Psoas muscle (tissue), 8 donors: ENCODE results near the gene TMEFF1. TPM values are rescaled to one million over a fixed set of nuclear protein-coding genes. Genes with fewer than 3 reads are reported as not detected.

Source experiments
- ATAC-seq, 4 donors: fragments of 200-7000 bp; cut with Tn5 transposase; one replicate each; pipeline ENCODE4 v1.9.1; 2020; ENCODE audit warnings: moderate library complexity in 3 of 4, mild to moderate bottlenecking in 2 of 4
- DNase-seq, 2 donors: peaks; one replicate each; pipeline ENCODE4 v3.0.0-alpha.2; 2020
- H3K27ac ChIP-seq: fragments of 200-600 bp; one replicate; pipeline ENCODE4 v1.8.0; 2022
- H3K27me3 ChIP-seq, 3 donors: fragments of 200-600 bp in 1 of 3; one replicate each; pipeline versions ENCODE4 v1.6.1 to v1.8.0; 2013 to 2022; ENCODE audit warnings: low read length in 2 of 3, mild to moderate bottlenecking in 2 of 3, moderate library complexity in 1 of 3; ENCODE audit not compliant: insufficient read depth in 3 of 3
- H3K36me3 ChIP-seq, 2 donors: fragments of 200-600 bp in 1 of 2; one replicate each; pipeline versions ENCODE4 v1.6.1 to v1.8.0; 2013 to 2022; ENCODE audit warnings: low read depth in 1 of 2, mild to moderate bottlenecking in 1 of 2, moderate library complexity in 1 of 2; ENCODE audit not compliant: insufficient read depth in 1 of 2
- H3K4me1 ChIP-seq: fragments of 200-600 bp; one replicate; pipeline ENCODE4 v1.8.0; 2022
- H3K4me3 ChIP-seq: fragments of 200-600 bp; one replicate; pipeline ENCODE4 v1.8.0; 2022; ENCODE audit warnings: mild to moderate bottlenecking
- H3K9me3 ChIP-seq: fragments of 200-600 bp; one replicate; pipeline ENCODE4 v1.8.0; 2022
- CTCF ChIP-seq: fragments of 200-600 bp; IDR thresholded peaks from one replicate; pipeline ENCODE4 v1.8.0; 2022; ENCODE audit warnings: antibody characterized with exemption
- whole genome bisulfite sequencing, 3 donors: extraction: QIAGEN DNeasy Blood & Tissue Kit; methylation state at CpG; one replicate each; pipeline versions ENCODE4 v1.1.6 to v1.1.7; 2013; 5-methylcytosine and 5-hydroxymethylcytosine counted together
- intact Hi-C, 2 donors: fragments of 100-400 bp; cut with DNase I; formaldehyde crosslinking; loops; one replicate each; pipeline versions ENCODE4 v1.11.0 to v1.14.2; 2022
- polyA plus RNA-seq, 3 donors: library from polyadenylated mRNA; stranded (reverse); fragments of 200-250 nt; gene quantifications; one replicate each; pipeline ENCODE4 v1.2.3, GENCODE V29; 2013
- total RNA-seq, 4 donors: library from RNA; stranded (reverse); fragmentation: NEBNext Ultra II Directional in 2 of 4; extraction: Animal tissue kit (Norgen Biotek cat#: 25700) in 2 of 4; gene quantifications; one replicate each; pipeline versions ENCODE4 v1.2.1 to v1.2.4, GENCODE V29; 2021 to 2023
- donor health status: healthy with polysubstance abuse.
- donor health status: DM: no; HTN: no; CAD: no; lungs with moderate emphysema.
- donor health status: Bipolar disorder and iron deficiency.
- donor health status: healthy.
- donor health status: DM: yes; HTN: yes; CAD: no.
- donor health status: DM: no; HTN: no; CAD: no.
- donor health status: DM: no; HTN: no; CAD: no.
- donor health status: DM: yes; HTN: yes; CAD: no.

TMEFF1 gene
- total and polyA plus RNA-seq, 7 donors: 0.07 to 0.56 (median 0.29) TPM; not detected in 2

DNA sequence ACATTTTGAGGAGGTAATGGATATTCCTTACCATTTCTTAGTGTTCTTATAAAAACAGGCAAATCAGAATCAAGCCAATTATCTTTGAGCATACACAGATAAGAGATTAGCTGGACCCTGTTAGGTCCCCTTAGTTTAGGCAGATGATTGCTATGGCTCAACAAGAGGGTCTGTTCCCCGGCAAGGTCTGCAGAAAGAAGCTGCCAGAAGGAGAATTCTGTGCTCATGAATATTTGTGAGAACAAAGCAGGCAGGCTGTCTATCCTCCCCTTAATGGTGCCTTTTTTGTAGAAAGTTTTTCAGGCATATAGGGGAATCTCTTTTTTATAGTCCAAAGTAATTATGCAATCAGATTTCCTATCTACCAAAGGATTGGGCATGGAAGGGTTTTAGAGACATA, 132.5 kb downstream of the TMEFF1 start:
- H3K9me3 ChIP-seq: no peaks in the 10 kb centered on the region
- no peaks in the 10 kb centered on the region for H3K4me1 ChIP-seq
- no peak for TF ChIP-seq CTCF
- no peak for ATAC-seq
- intact Hi-C loops: no loop called here
- H3K36me3 ChIP-seq: no peaks in the 10 kb centered on the region
- DNase-seq: no peak
- H3K4me3 ChIP-seq: no peak overlapping the region
- H3K27ac ChIP-seq: no peak overlapping the region
- H3K27me3 ChIP-seq: no peaks in the 10 kb centered on the region
- 42 to 62% (median 59%) methylated on average over 1 of the region's 1 CpG for WGBS, 3 donors

DNA sequence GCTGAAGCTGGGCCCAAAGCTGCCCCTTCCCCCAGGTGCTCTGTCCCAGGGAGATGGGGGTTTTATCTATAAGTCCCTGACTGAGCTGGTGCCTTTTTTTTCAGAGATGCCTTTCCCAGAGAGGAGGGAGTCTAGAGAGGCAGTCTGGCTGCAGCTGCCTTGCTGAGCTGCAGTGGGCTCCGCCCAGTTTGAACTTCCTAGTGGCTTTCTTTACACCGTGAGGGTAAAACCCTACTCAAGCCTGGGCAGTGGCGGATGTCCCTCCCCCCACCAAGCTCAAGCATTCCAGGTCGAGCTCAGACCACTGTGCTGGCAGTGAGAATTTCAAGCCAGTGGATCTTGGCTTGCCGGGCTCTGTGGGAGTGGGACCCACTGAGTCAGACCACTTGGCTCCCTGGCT, 146.2 kb downstream of the TMEFF1 start:
- no peaks in the 10 kb centered on the region for H3K9me3 ChIP-seq
- H3K27me3 ChIP-seq: no peaks in the 10 kb centered on the region
- intact Hi-C loops: no loop called here
- H3K4me3 ChIP-seq: no peak overlapping the region
- WGBS, 3 donors: 61 to 70% (median 64%) methylated on average over 5 of the region's 5 CpGs
- TF ChIP-seq CTCF: no peak
- DNase-seq (no peak), ATAC-seq (no peak)
- no peaks in the 10 kb centered on the region for H3K36me3 ChIP-seq
- no peaks in the 10 kb centered on the region for H3K4me1 ChIP-seq
- no peak overlapping the region for H3K27ac ChIP-seq

- no peaks in the 10 kb centered on the region for H3K36me3 ChIP-seq
- ATAC-seq (no peak), DNase-seq (no peak)
- no peak for TF ChIP-seq CTCF
- no peak overlapping the region for H3K27ac ChIP-seq
- H3K27me3 ChIP-seq: no peaks in the 10 kb centered on the region
- no peaks in the 10 kb centered on the region for H3K4me1 ChIP-seq
- intact Hi-C loops: no loop called here
- 67 to 84% (median 76%) methylated on average over 5 of the region's 5 CpGs for WGBS, 3 donors
- H3K4me3 ChIP-seq: no peak overlapping the region
- no peaks in the 10 kb centered on the region for H3K9me3 ChIP-seq
These were observed 146.7 kb downstream of the TMEFF1 start for GRCh38 chr9:100619665-100620064.

- Histone ChIP-seq H3K9me3 (no peaks in the 10 kb centered on the region), H3K27ac (no peak overlapping the region), H3K4me3 (no peak overlapping the region), H3K36me3 (no peaks in the 10 kb centered on the region), H3K27me3 (no peaks in the 10 kb centered on the region), H3K4me1 (no peaks in the 10 kb centered on the region)
- TF ChIP-seq CTCF: no peak
- ATAC-seq (no peak), DNase-seq (no peak)
- 87 to 93% (median 91%) methylated on average over 1 of the region's 1 CpG for WGBS, 3 donors
- intact Hi-C loops: no loop called here
These were observed 151.0 kb downstream of the TMEFF1 start for GRCh38 chr9:100623969-100624368.

DNA sequence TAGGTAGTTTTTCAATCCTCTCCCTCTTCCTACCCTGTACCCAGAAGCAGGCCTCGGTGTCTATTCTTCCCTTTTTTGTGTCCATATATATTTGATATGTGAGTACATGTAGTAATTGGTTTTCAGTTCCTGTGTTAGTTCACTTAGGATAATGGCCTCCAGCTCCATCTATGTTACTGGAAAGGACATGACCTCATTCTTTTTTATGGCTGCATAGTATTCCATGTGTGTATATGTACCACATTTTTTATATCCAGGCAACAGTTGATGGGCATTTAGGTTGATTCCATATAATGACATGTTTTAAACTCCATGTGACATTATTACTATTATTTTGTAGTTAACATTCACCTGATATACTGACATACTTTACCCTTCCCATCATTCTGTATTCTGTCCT, 154.0 kb downstream of the TMEFF1 start:
- Histone ChIP-seq H3K9me3 (no peaks in the 10 kb centered on the region), H3K4me3 (no peak overlapping the region), H3K36me3 (no peaks in the 10 kb centered on the region), H3K27me3 (no peaks in the 10 kb centered on the region), H3K27ac (no peak overlapping the region), H3K4me1 (no peaks in the 10 kb centered on the region)
- ATAC-seq (no peak), DNase-seq (no peak)
- WGBS, 3 donors: 96 to 100% (median 96%) methylated on average over 1 of the region's 1 CpG
- intact Hi-C loops: no loop called here
- no peak for TF ChIP-seq CTCF
